IMR-90 (cell line): Measurements from ENCODE around the gene AKT3. TPM values are rescaled to one million over a fixed set of nuclear protein-coding genes. Genes with fewer than 3 reads are reported as not detected.
A peak's percentile ranks its signal among the peaks of the same experiment; 100 is the strongest.

Source experiments
- ATAC-seq: fragments of 200-7000 bp; cut with Tn5 transposase; 2 replicates; pipeline ENCODE4 v1.9.1; 2020; ENCODE audit warnings: low read depth, mild to moderate bottlenecking, moderate library complexity
- BruUV-seq: library from RNA; stranded (reverse); fragments of 400-500 nt; replicated peaks from 2 replicates; lab custom pipeline; 2021; lab: Mats Ljungman, UMichigan
- CTCF ChIA-PET: fragments of 300-600 bp; formaldehyde crosslinking; extraction: SDS; loops from one replicate; lab custom pipeline; 2021; ENCODE audit warnings: antibody characterized with exemption; lab: Yijun Ruan, JAX
- POLR2A ChIA-PET: fragments of 300-600 bp; sonication (Branson Sonifier 250); formaldehyde crosslinking; loops from one replicate; lab custom pipeline; 2022; ENCODE audit warnings: antibody characterized with exemption; ENCODE audit not compliant: unreplicated experiment; lab: Charles Lee
- DNase-seq: peaks from one replicate; pipeline ENCODE4 v3.0.0; 2013
- H2AFZ ChIP-seq: replicated peaks from 2 replicates; pipeline ENCODE3; 2013; ENCODE audit warnings: low read length, mild to moderate bottlenecking; ENCODE audit not compliant: poor library complexity
- H2AK5ac ChIP-seq: 2 replicates; pipeline ENCODE4 v1.6.1; 2013; ENCODE audit warnings: low read depth, low read length, inconsistent platforms
- H2AK9ac ChIP-seq: replicated peaks from 2 replicates; pipeline ENCODE3; 2013; ENCODE audit warnings: mild to moderate bottlenecking, low read depth, low read length, moderate library complexity; ENCODE audit not compliant: poor library complexity
- H2BK120ac ChIP-seq: 2 replicates; pipeline ENCODE4 v1.6.1; 2013; ENCODE audit warnings: low read depth, low read length, inconsistent platforms
- H2BK15ac ChIP-seq: 3 replicates; pipeline ENCODE4 v1.6.1; 2013; ENCODE audit warnings: low read depth, low read length, inconsistent platforms
- H2BK20ac ChIP-seq: 2 replicates; pipeline ENCODE4 v1.6.1; 2013; ENCODE audit warnings: low read depth, mild to moderate bottlenecking, inconsistent platforms, low read length, moderate library complexity
- H2BK5ac ChIP-seq: 2 replicates; pipeline ENCODE4 v1.6.1; 2013; ENCODE audit warnings: mild to moderate bottlenecking, low read depth, low read length, inconsistent platforms; ENCODE audit not compliant: poor library complexity, severe bottlenecking
- H3K14ac ChIP-seq: replicated peaks from 2 replicates; pipeline ENCODE4 v1.6.1; 2013; ENCODE audit warnings: low read depth, low read length, inconsistent platforms
- H3K18ac ChIP-seq: 2 replicates; pipeline ENCODE4 v1.6.1; 2013; ENCODE audit warnings: low read depth, low read length, control low read depth
- H3K23ac ChIP-seq: 2 replicates; pipeline ENCODE4 v1.6.1; 2013; ENCODE audit warnings: low read depth, low read length, inconsistent platforms
- H3K27ac ChIP-seq: 2 replicates; pipeline ENCODE4 v1.5.1; 2013; ENCODE audit warnings: mild to moderate bottlenecking, control low read depth, low read length; ENCODE audit not compliant: insufficient read depth
- H3K27me3 ChIP-seq: 2 replicates; pipeline ENCODE4 v1.6.1; 2013; ENCODE audit warnings: low read length; ENCODE audit not compliant: control insufficient read depth, insufficient read depth
- H3K36me3 ChIP-seq: 2 replicates; pipeline ENCODE4 v1.6.1; 2013; ENCODE audit warnings: low read length, mixed read lengths; ENCODE audit not compliant: control insufficient read depth, insufficient read depth
- H3K4ac ChIP-seq: 2 replicates; pipeline ENCODE4 v1.6.1; 2013; ENCODE audit warnings: low read depth, low read length, inconsistent platforms
- H3K4me1 ChIP-seq: 2 replicates; pipeline ENCODE4 v1.6.1; 2013; ENCODE audit warnings: low read length, mixed read lengths; ENCODE audit not compliant: control insufficient read depth, insufficient read depth
- H3K4me2 ChIP-seq: 2 replicates; pipeline ENCODE4 v1.6.1; 2013; ENCODE audit warnings: low read depth, mild to moderate bottlenecking, control low read depth, low read length, moderate library complexity
- H3K4me3 ChIP-seq: 2 replicates; pipeline ENCODE4 v1.5.1; 2013; ENCODE audit warnings: low read depth, mild to moderate bottlenecking, control low read depth, low read length, moderate library complexity; ENCODE audit not compliant: insufficient read depth
- H3K56ac ChIP-seq: 2 replicates; pipeline ENCODE4 v1.6.1; 2013; ENCODE audit warnings: low read length, inconsistent platforms; ENCODE audit not compliant: insufficient read depth; ENCODE audit errors: extremely low read depth
- H3K79me1 ChIP-seq, 2 experiments: 2 replicates each; pipeline ENCODE4 v1.6.1; 2013; ENCODE audit warnings: low read length in 2 of 2, inconsistent platforms in 1 of 2, low read depth in 1 of 2
- H3K9ac ChIP-seq: 2 replicates; pipeline ENCODE4 v1.6.1; 2013; ENCODE audit warnings: low read depth, low read length, control low read depth
- H3K9me1 ChIP-seq: 2 replicates; pipeline ENCODE4 v1.6.1; 2013; ENCODE audit warnings: low read length, inconsistent platforms; ENCODE audit not compliant: insufficient read depth
- H3K9me3 ChIP-seq: 2 replicates; pipeline ENCODE4 v1.6.1; 2013; ENCODE audit warnings: low read length; ENCODE audit not compliant: control insufficient read depth, insufficient read depth
- H4K20me1 ChIP-seq: 2 replicates; pipeline ENCODE4 v1.6.1; 2013; ENCODE audit warnings: low read length, inconsistent platforms; ENCODE audit not compliant: insufficient read depth
- H4K5ac ChIP-seq: 2 replicates; pipeline ENCODE4 v1.6.1; 2013; ENCODE audit warnings: mild to moderate bottlenecking, low read depth, low read length, control low read depth
- H4K8ac ChIP-seq, 2 experiments: 2 replicates each; pipeline ENCODE4 v1.6.1; 2013; ENCODE audit warnings: low read depth in 2 of 2, low read length in 2 of 2, control low read depth in 1 of 2, inconsistent platforms in 1 of 2
- H4K91ac ChIP-seq: 2 replicates; pipeline ENCODE4 v1.6.1; 2013; ENCODE audit warnings: low read depth, low read length, inconsistent platforms; ENCODE audit not compliant: insufficient read depth
- BHLHE40 ChIP-seq: fragments of 150-350 bp; IDR thresholded peaks from 2 replicates; pipeline ENCODE4 v1.6.1; 2016; ENCODE audit warnings: mild to moderate bottlenecking, low read depth, low read length
- CHD1 ChIP-seq: IDR thresholded peaks from 2 replicates; pipeline ENCODE4 v1.6.1; 2012; ENCODE audit warnings: low read depth, low read length, improper control_type of control experiment
- ELK1 ChIP-seq: fragments of 150-350 bp; IDR thresholded peaks from 2 replicates; pipeline ENCODE4 v1.6.1; 2016; ENCODE audit warnings: low read depth, mild to moderate bottlenecking, low read length, moderate library complexity, borderline replicate concordance
- FOS ChIP-seq: fragments of 150-350 bp; IDR thresholded peaks from 2 replicates; pipeline ENCODE4 v1.6.1; 2016; ENCODE audit warnings: low read depth, low read length
- MAFK ChIP-seq: IDR thresholded peaks from 2 replicates; pipeline ENCODE4 v1.6.1; 2012; ENCODE audit warnings: low read depth, low read length, improper control_type of control experiment
- MAZ ChIP-seq: IDR thresholded peaks from 2 replicates; pipeline ENCODE4 v1.6.1; 2012; ENCODE audit warnings: low read depth, mild to moderate bottlenecking, low read length, improper control_type of control experiment, moderate library complexity, borderline replicate concordance
- MXI1 ChIP-seq: IDR thresholded peaks from 2 replicates; pipeline ENCODE4 v1.6.1; 2012; ENCODE audit warnings: low read depth, mild to moderate bottlenecking, low read length, moderate library complexity, borderline replicate concordance
- NFE2L2 ChIP-seq: fragments of 150-350 bp; IDR thresholded peaks from 2 replicates; pipeline ENCODE4 v1.6.1; 2016; ENCODE audit warnings: low read depth, mild to moderate bottlenecking, low read length
- RAD21 ChIP-seq: IDR thresholded peaks from 2 replicates; pipeline ENCODE4 v1.6.1; 2012; ENCODE audit warnings: low read length, improper control_type of control experiment
- RCOR1 ChIP-seq: IDR thresholded peaks from 2 replicates; pipeline ENCODE4 v1.6.1; 2012; ENCODE audit warnings: mild to moderate bottlenecking, low read length, improper control_type of control experiment; ENCODE audit not compliant: insufficient replicate concordance
- WGBS, 2 experiments: methylation state at CpG; one replicate each; pipeline versions ENCODE4 v1.1.5 to v1.1.7; 2013; ENCODE audit warnings: missing lambda C conversion rate in 2 of 2; ENCODE audit not compliant: insufficient read length in 1 of 2; ENCODE audit errors: extremely low coverage in 2 of 2; 5-methylcytosine and 5-hydroxymethylcytosine counted together
- dilution Hi-C: fragments of 300-500 bp; cut with HindIII; formaldehyde crosslinking; loops from one replicate; pipeline ENCODE4 v1.14.3; 2018; ENCODE audit warnings: low sequenced_read_pairs; ENCODE audit not compliant: unreplicated experiment
- in situ Hi-C: fragments of 300-500 bp; cut with MboI; formaldehyde crosslinking; loops from 3 replicates; pipeline ENCODE4 v1.14.3; 2019; ENCODE audit warnings: low sequenced_read_pairs, inconsistent platforms, mixed read lengths
- intact Hi-C: fragments of 100-400 bp; cut with micrococcal nuclease; formaldehyde crosslinking; loops from 2 replicates; pipeline ENCODE4 v1.10.0; 2022
- polyA plus RNA-seq, 3 experiments: library from polyadenylated mRNA; depleted of rRNA; stranded (reverse); fragments of >200 nt; gene quantifications; 2 replicates each; pipeline ENCODE4 v1.2.3, GENCODE V29; 2012; ENCODE audit warnings: low replicate concordance in 1 of 3
- total RNA-seq: library from RNA; depleted of rRNA; stranded (reverse); fragments of >200 nt; gene quantifications from 2 replicates; pipeline ENCODE4 v1.2.3, GENCODE V29; 2012
- TF ChIP-seq, protein P1 (sequence below): fragments of 150-350 bp; IDR thresholded peaks from 2 replicates; pipeline ENCODE4 v1.6.1; 2017; ENCODE audit warnings: mild to moderate bottlenecking, antibody characterized with exemption, low read length, low read depth

AKT3 gene
- total and polyA plus RNA-seq, 2 of the 4 experiments (the other 2 are of a cell fraction), result 15.2 to 19.4 TPM

GRCh38 chr1:243731974-243732625 is 117.9 kb downstream of the AKT3 start:
- in situ Hi-C loops, result loop anchor here (25.0 kb wide), 1 partner anchor 530 kb away; no protein-coding TSS in a partner anchor
- ChIA-PET CTCF (interaction anchor here (0.6 kb wide), 1 partner anchor 398 kb away, joined by 4 read pairs; no protein-coding TSS in a partner anchor), POLR2A (no interaction called here)
- Histone ChIP-seq H3K27me3 (no peaks in the 10 kb centered on the region), H2AFZ (no peak overlapping the region), H2BK5ac (no peak overlapping the region), H3K4me3 (no peak overlapping the region), H3K79me1 (peaks cover 28 to 54% of the 10 kb centered on the region in 2 experiments), H3K27ac (no peak overlapping the region), H3K9me1 (0 out of 2 replicates have a peak, but pooled peaks cover 3% of the 10 kb centered on the region), H3K4me2 (no peak overlapping the region), H2AK9ac (no peak overlapping the region), H2AK5ac (no peak overlapping the region), H2BK20ac (peak overlapping the region; percentile 42; the same call in 1 of the 2 replicates), H3K23ac (0 out of 2 replicates have a peak overlapping the region, but pooled peaks have one; percentile 15), H3K18ac (no peak overlapping the region), H3K4ac (no peak overlapping the region), H4K91ac (no peak overlapping the region), H4K8ac (no peak overlapping the region), H3K56ac (no peak overlapping the region), H3K9ac (no peak overlapping the region), H3K9me3 (no peaks in the 10 kb centered on the region), H3K4me1 (no peaks in the 10 kb centered on the region; the same call in 1 of the 2 replicates), H2BK120ac (no peak overlapping the region), H4K20me1 (peaks cover 3% of the 10 kb centered on the region), H3K14ac (0 out of 2 replicates have a peak overlapping the region, but pooled peaks have one; percentile 18), H3K36me3 (peaks cover 10% of the 10 kb centered on the region), H2BK15ac (no peak overlapping the region), H4K5ac (no peak overlapping the region)
- no peak for DNase-seq
- no CpG with 5 or more reads among the region's 5 CpGs for WGBS, 2 experiments
- intact Hi-C loops, result no loop called here
- BruUV-seq, result no TSS peak
- ATAC-seq, result no peak
- no peak for TF ChIP-seq MAZ
- no peak for TF ChIP-seq BHLHE40
- no peak for TF ChIP-seq MAFK
- no peak for TF ChIP-seq FOS
- TF ChIP-seq RCOR1, result no peak
- TF ChIP-seq RAD21, result no peak
- TF ChIP-seq CHD1, result no peak
- TF ChIP-seq, protein P1, sequence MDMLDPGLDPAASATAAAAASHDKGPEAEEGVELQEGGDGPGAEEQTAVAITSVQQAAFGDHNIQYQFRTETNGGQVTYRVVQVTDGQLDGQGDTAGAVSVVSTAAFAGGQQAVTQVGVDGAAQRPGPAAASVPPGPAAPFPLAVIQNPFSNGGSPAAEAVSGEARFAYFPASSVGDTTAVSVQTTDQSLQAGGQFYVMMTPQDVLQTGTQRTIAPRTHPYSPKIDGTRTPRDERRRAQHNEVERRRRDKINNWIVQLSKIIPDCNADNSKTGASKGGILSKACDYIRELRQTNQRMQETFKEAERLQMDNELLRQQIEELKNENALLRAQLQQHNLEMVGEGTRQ, result no peak
- TF ChIP-seq ELK1, result no peak
- TF ChIP-seq NFE2L2, result no peak
- TF ChIP-seq MXI1, result no peak
- dilution Hi-C loops, result no loop called here
